VCaP (cell line): ENCODE results near the gene ZNF207.

Source experiments
- H3K27ac ChIP-seq: fragments of 450-650 bp; 2 replicates; pipeline ENCODE4 v1.5.1; 2017
- CTCF ChIP-seq: fragments of 450-650 bp; conservative IDR thresholded peaks from 2 replicates; pipeline ENCODE4 v1.5.1; 2017; ENCODE audit warnings: mild to moderate bottlenecking, moderate library complexity

ZNF207 gene

GRCh38 chr17:32396343-32396742 is 46.4 kb downstream of the ZNF207 start:
- no peak overlapping the region for H3K27ac ChIP-seq
- TF ChIP-seq CTCF: no peak

GRCh38 chr17:32398946-32399345 is 49.0 kb downstream of the ZNF207 start:
- no peak for TF ChIP-seq CTCF
- no peak overlapping the region for H3K27ac ChIP-seq

- H3K27ac ChIP-seq: peak overlapping the region; percentile 56; the same call in 1 of the 2 replicates
Observed at GRCh38 chr17:32410085-32410484, 60.1 kb downstream of the ZNF207 start.

- no peak for TF ChIP-seq CTCF
- H3K27ac ChIP-seq: no peak overlapping the region
Observed at GRCh38 chr17:32426894-32427293, 76.9 kb downstream of the ZNF207 start.

- TF ChIP-seq CTCF: no peak
- H3K27ac ChIP-seq: no peak overlapping the region
Observed at GRCh38 chr17:32429598-32429997, 79.6 kb downstream of the ZNF207 start.
